SK-N-SH treated with all-trans-retinoic acid at 6 μM for 48 hours (cell line): ENCODE data around the gene NXN.

Experiments used
- ARNTL ChIP-seq: fragments of 450-650 bp; formaldehyde crosslinking; IDR thresholded peaks from 2 replicates; pipeline ENCODE4 v1.5.0; 2020; ENCODE audit warnings: low read depth, mild to moderate bottlenecking, moderate library complexity, borderline replicate concordance
- CREB5 ChIP-seq: fragments of 250-450 bp; sonication (Bioruptor Pico); IDR thresholded peaks from 2 replicates; pipeline ENCODE4 v1.5.1; 2020; ENCODE audit warnings: low read depth, mild to moderate bottlenecking, moderate library complexity
- CSDC2 ChIP-seq: fragments of 250-450 bp; sonication (Bioruptor Pico); IDR thresholded peaks from 2 replicates; pipeline ENCODE4 v1.5.0; 2020; ENCODE audit warnings: mild to moderate bottlenecking, moderate library complexity
- ESRRG ChIP-seq: fragments of 250-450 bp; sonication (Bioruptor Pico); IDR thresholded peaks from 2 replicates; pipeline ENCODE4 v1.6.1; 2021; ENCODE audit warnings: mild to moderate bottlenecking
- GLIS3 ChIP-seq: fragments of 250-450 bp; sonication (Bioruptor Pico); IDR thresholded peaks from 2 replicates; pipeline ENCODE4 v1.5.0; 2020; ENCODE audit warnings: mild to moderate bottlenecking, moderate library complexity
- OSR1 ChIP-seq: fragments of 250-450 bp; sonication (Bioruptor Pico); IDR thresholded peaks from 2 replicates; pipeline ENCODE4 v1.8.0; 2022; ENCODE audit warnings: moderate library complexity, mild to moderate bottlenecking, inconsistent platforms
- PATZ1 ChIP-seq: fragments of 250-450 bp; sonication (Bioruptor Pico); IDR thresholded peaks from 2 replicates; pipeline ENCODE4 v1.8.0; 2020; ENCODE audit warnings: mild to moderate bottlenecking, moderate library complexity, borderline replicate concordance
- PPARA ChIP-seq: fragments of 250-450 bp; sonication (Bioruptor Pico); IDR thresholded peaks from 2 replicates; pipeline ENCODE4 v1.5.0; 2020; ENCODE audit warnings: mild to moderate bottlenecking, borderline replicate concordance
- RARB ChIP-seq: fragments of 250-450 bp; sonication (Bioruptor Pico); IDR thresholded peaks from 2 replicates; pipeline ENCODE4 v1.8.0; 2021; ENCODE audit warnings: mild to moderate bottlenecking, moderate library complexity
- TOX ChIP-seq: fragments of 250-450 bp; sonication (Bioruptor Pico); IDR thresholded peaks from 2 replicates; pipeline ENCODE4 v1.8.0; 2021; ENCODE audit warnings: mild to moderate bottlenecking, moderate library complexity, borderline replicate concordance
- ZFP3 ChIP-seq: fragments of 250-450 bp; sonication (Bioruptor Pico); IDR thresholded peaks from 2 replicates; pipeline ENCODE4 v1.5.0; 2020; ENCODE audit warnings: mild to moderate bottlenecking, moderate library complexity
- ZFP30 ChIP-seq: fragments of 450-650 bp; formaldehyde crosslinking; IDR thresholded peaks from 2 replicates; pipeline ENCODE4 v1.5.0; 2022; ENCODE audit warnings: mild to moderate bottlenecking, moderate library complexity
- ZNF8 ChIP-seq: fragments of 450-650 bp; formaldehyde crosslinking; IDR thresholded peaks from 2 replicates; pipeline ENCODE4 v1.5.0; 2020; ENCODE audit warnings: mild to moderate bottlenecking, moderate library complexity

GRCh38 chr17:965311-965989, 14.1 kb downstream of the NXN start:
- TF ChIP-seq GLIS3 (CRISPR knock-in tag) (no peak), RARB (no peak), ZFP30 (CRISPR knock-in tag) (no peak), ZFP3 (CRISPR knock-in tag) (no peak), OSR1 (CRISPR knock-in tag) (no peak), CSDC2 (CRISPR knock-in tag) (no peak), TOX (CRISPR knock-in tag) (no peak), ZNF8 (CRISPR knock-in tag) (no peak), PATZ1 (no peak), PPARA (no peak), ARNTL (CRISPR knock-in tag) (no peak), CREB5 (no peak), ESRRG (CRISPR knock-in tag) (no peak)
